Camera-type eye (tissue), 1 donor: ENCODE measurements around the gene CLINT1. TPM values are rescaled to one million over a fixed set of nuclear protein-coding genes. Genes with fewer than 3 reads are reported as not detected.

ENCODE experiments used
- total RNA-seq: library from RNA; depleted of rRNA; stranded (reverse); fragments of >200 nt; gene quantifications from one replicate; pipeline ENCODE4 v1.2.3, GENCODE V29; 2014

The CLINT1 gene
- total RNA-seq: 96.4 TPM

GRCh38 chr5:157858527-157859226 is at the start of gene CLINT1:
Gene CLINT1 (minus strand): TSS chr5:157859145. CDS start chr5:157858970, 175 bp downstream.

GRCh38 chr5:157743163-157744050 is 115.5 kb downstream of the CLINT1 start, which contains the start of gene LSM11:
Gene LSM11 (plus strand): TSS chr5:157743712. CDS start chr5:157743751, 39 bp downstream.

Other genes starting within 250 kb of the CLINT1 start
- 0.16 TPM for gene SOX30, start 206.7 kb downstream of the CLINT1 start, total RNA-seq
- not detected for gene C5orf52, start 187.6 kb downstream of the CLINT1 start, total RNA-seq
- gene THG1L, start 127.7 kb downstream of the CLINT1 start, total RNA-seq: 13.2 TPM
- 26.8 TPM for gene LSM11, start 115.4 kb downstream of the CLINT1 start, total RNA-seq